HG02981 (cell line): ENCODE results near the gene BDNF.

Source experiments
- ATAC-seq: cut with Tn5 transposase; IDR thresholded peaks from one replicate; pipeline ENCODE4 v1.9.1; 2021; ENCODE audit warnings: mild to moderate bottlenecking, moderate library complexity; ENCODE audit not compliant: unreplicated experiment

The BDNF gene

DNA sequence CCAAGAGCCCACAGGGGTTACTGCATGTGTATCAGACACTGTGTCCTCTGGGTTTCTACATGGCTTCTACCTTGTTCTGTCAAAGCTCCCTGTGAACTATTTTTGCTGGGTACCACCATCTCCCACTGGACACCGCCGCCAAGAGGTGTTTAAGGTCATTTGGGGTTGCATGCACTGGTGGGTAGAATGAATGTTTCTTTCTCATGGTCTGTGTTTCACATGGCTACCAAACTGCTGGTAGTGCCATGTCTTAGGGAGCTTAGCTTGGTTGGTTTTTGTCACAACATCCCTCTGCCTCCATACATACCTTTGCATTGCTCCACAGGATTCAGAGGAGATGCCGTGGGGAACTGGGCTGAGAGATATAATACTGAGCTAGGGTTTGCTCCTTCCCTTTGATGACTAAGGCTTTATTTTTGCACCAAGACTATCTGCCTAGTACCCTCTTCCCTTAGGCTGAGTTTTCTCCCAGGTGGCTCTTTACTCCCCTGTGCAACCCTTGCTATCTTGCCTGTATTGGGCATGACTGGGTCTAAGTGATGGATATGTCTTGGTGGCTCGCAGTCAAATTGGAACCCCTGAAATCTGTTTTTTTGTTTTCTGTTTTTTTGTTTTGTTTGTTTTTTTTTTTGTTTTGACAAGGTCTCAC is 73.2 kb downstream of the BDNF start:
- no peak for ATAC-seq

DNA sequence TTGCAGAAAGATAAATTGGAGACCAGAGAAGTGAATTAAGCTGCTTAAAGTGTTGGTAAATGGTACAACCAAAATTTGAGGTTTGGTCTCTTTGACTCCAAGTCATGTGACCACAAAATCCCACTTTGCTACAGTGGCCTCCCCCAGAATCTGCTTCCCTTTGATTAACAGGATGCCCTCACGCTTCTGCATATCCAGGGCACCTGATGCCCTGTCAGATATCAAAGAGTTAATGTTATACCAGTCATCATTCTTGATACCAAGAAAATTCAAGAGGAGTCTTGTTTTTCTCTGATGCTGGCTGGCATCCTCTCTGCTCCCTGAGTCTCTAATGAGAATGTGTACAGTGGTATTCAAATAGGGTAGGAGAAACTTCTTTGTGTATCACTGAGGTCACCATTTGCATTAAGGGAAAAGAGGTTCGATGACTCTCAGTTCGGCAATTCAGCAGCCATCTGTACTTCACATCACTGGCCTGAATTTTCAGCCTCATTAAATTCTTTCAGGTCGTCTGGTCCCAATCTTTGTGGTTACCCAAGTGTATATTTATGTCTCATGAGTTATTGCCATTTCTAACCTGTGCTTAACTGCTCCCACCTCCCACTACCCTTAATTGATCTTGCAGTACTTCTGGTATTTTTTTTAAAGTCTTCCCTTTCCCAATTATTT is 73.9 kb downstream of the BDNF start:
- no peak for ATAC-seq

DNA sequence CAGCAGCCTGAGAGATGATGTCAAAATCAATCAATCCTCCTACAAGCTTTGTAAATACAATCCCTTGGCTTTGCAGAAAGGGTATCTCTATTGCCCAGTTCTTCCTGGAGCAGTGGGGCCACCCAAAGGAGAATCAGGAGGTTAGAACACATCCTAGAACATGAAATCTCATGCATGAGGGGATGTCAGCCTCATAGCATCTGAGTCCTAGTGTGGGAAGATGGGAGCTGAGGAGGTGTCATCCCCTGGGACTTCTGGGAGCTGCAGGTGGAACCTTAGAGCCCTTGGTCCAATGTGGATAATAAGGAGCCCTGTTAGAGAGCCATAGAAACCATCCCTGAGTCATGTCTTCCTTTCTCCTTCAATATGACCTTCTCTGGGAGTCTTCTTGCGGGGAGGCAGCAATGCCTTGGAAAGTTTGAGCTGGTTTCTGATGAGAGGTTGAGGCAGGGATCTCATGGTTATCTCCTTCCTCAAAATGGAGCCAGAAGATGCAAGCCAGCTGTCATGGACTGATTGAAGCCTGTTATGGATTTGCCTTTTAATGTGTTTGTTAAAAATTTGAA is 74.8 kb downstream of the BDNF start:
- no peak for ATAC-seq

DNA sequence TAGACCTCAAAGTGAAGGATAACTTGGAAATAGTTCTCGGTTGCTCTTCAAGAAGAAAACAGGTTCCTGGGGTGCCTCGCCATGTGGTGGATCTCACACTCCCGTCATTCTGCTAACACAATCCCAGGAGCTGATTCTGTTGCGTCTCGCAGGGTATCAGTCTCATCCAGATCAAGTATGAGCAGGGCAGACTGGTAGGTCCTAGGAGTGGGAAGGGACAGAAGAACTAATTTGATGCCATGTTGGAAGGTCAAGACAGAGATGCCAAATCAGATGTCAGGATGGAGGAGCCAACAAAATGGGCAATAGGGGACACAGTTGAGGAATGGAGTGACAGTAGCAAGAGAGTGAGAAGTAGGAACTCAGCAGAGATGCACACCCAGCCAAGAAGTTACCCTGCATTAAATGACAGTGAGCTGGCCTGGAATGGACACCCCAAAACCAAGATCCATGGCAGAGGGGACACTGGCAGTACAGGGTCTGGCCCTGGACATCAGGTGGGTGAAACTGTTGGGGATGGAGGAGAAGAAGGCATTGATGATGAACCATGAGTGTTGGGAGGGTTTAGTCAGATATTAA is 76.2 kb downstream of the BDNF start:
- no peak for ATAC-seq

- ATAC-seq, result no peak
These were observed 77.5 kb downstream of the BDNF start for GRCh38 chr11:27622541-27623300.

DNA sequence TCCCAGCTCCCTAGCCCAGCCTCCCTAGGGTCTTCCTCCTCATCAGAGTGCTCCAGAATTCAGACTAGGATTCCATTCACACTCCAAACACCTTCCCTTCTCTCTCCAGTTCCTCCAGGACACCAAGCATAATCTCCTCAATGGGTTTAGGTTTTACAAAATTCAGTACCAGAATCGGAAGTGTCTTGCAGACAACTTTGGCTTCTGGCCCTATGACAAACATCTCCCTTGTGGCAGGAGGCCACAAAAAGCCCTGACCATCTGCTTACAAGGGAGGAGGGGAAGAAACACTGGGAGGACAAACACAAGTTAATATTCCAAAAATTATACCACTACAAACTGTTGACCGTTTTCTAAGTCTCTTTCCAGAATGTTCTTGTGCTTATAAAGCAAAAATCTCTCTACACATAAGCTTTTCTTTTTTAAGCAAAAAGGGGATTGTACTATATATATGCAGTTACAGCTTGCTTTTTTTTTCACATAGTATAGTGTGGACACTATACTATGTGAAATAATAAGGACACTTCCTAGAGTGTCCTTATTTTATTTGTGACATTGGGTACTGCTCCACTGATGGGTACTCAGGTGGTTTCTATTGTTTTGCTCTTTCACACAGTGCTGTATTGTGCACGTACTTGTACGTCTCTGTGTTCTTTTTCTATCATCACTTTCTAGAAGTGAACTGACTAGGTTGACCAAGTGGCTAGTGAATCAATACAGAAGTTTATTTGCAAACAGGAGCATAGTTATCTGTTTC is 78.7 kb downstream of the BDNF start:
- no peak for ATAC-seq

DNA sequence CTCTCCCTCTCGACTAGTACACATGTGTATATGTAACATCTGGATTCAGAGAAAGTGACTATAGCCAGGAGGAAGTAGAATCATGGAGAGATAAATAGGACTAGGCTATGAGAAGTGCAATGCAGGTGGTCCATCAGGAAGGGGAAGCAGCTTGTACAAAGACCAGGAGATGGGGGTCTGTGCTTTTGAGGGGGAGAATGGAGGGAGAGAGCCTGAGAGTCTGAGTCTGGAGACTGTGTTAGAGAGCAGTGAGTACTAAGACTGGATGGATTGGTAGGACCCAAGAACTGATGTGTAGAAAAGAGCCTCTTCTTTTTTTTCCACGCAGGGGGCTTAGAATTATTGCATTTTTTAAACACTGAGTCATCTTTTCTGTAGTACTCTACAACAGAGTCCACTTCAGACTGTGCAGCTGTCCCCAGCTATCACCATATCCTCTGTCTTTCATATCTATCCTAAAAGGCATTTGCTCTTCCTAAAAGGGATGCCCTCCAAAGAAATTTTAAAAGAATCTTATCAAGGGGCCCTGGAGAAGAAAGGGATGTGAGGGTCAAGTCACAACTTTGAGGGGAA is 80.4 kb downstream of the BDNF start:
- ATAC-seq, result no peak

DNA sequence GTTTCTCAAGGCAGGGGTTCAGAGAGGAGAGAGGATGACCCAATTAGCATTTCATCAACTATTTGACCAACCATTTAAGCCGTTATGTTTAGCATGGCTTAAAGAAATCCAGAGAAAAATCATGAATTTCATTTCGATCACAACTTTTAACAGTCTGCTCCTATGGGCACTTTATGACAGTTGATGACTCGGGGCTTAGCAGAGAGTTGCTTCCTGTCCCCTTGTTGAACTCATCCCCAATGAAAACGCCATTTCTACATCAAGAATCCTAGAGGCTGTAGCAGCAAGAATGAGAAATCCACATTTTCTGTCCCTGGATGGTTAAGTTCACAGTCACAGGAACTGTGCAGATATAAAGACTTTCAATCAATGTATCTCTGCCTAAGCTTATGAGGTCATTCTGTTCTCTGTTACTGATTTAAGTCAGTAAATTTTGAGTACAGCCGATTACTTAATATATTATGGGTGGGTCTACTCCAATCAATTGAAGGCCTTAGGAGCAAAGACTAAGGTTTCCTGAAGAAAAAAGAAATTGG is 81.1 kb downstream of the BDNF start:
- no peak for ATAC-seq

DNA sequence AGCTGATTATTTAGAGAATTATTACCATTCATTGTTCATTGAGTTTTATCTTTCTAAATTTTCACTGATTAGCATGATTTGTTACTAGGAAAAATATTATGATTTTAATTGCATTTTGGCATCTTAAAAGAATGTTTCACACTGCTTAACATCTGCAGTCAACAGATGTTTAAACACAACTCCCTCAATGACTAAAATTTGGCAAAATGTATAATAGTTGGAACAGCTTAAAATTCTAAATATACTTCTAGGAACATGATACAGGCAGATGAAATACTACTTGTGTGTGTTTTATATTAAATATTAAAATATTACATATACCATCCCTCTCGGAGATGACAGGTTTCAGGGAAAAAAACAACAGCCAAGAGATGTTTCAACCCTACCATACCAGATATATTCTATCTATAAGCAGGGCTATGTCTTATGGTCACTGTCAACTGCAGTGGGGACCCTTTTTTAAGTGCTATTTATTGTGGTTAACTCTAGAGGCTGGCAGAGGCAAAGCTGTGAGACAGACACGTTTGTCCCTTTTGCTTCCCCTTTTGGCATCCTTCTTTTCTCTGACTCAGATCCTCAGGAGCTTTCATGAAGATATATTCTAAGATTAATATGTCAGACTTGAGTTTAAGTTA is 81.9 kb downstream of the BDNF start:
- ATAC-seq, result no peak

DNA sequence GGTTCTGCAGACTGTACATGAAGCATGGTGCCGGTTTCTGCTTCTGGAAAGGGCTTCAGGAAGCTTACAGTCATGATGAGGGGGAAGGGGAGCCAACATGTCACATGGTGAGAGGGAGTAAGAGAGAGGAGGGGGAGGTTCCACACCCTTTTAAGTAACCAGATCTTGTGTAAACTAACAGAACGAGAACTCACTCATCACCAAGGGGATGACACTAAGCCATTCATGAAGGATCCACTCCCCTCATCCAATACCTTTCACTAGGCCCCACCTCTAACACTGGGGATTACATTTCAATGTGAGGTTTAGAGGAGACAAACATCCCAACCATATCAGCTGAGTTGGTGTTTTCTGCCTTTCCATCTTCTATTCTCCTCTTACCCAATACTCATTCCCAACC is 83.5 kb downstream of the BDNF start:
- ATAC-seq, result no peak

GRCh38 chr11:27615833-27616232 is 84.4 kb downstream of the BDNF start:
- no peak for ATAC-seq

- ATAC-seq, result no peak
These were observed 86.2 kb downstream of the BDNF start for GRCh38 chr11:27614092-27614491.

DNA sequence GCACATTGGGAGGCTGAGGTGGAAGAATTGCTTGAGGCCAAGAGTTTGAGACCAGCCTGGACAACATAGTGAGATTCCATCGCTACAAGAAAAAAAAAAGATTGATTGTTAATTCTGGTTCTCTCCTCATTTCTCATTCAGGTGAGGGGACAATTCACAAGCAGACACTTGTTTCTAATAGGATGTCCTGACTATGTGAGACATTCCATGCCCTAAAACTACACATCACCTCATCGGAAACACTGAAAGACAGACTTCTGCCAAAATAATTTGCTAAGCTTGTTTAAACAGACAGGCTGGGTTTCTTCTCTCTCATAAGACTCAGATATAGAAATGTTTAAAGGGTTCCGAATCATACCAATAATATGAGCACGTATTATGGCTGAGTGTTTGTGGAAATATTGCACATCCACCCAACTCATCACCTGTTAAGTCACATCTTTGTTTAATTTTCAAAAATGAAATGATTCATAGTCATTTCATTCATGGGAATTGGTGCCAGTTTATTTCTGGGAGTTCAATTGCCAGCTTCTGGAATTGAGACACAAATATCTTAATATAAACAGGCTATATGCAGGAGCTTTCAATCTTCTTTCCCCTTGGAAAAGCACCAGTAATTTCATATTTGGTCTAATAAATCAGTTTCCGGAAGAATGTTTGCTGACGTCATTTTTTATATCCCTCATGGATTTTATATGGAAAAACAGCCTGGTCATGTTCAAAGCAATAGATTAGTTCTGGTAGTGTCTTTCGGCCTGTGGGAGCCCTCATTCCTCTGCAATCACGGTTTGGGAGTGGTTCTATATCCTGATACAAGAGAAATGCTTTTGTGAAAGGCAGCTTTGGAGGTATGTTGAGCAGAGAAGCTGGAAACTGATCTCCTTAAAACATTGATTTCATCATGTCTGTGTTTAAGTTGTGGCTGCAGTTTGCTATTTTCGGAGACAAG is 87.0 kb downstream of the BDNF start:
- ATAC-seq, result no peak

DNA sequence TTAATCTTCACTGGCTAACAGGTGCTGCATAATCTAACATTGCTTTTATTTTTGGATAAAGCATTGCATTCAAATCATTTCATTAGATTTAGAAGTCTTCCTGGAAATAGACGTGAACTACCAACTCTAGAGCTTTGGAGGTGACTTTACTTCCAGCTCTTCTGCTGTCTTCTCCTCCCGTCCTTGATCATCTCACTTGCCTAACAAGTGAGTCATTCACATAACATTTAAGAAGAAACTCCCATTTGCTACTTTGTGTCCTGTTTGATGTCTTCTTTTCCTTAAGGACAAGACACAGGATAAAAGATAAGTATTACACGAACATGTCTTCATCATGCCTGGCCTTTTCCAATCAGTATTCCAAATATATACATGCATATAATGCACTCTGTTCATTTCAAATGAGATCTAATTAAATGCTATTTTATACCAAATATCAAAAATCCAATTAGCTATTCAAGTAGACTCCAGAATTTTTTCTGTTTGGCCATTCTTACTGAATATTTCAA is 88.3 kb downstream of the BDNF start:
- no peak for ATAC-seq

GRCh38 chr11:27611390-27611789 is 88.9 kb downstream of the BDNF start:
- ATAC-seq, result no peak

DNA sequence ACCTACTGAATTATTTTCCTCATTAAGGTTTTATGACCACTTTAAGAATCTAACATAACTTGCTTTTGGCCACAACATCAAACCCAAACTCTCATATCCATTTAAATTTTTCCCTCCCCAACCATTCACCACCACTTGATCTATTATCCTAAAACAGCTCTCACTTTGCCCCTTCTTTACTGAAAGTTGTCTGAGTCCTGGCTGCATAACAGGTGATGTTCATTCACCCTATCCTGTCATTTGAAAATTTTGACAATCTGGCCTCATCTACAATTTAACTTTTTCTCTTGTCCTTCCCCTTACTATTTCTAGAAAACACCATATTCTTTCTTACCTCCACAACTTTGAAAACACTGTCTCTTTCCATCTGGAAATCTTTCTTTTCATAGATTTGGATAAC is 89.3 kb downstream of the BDNF start:
- ATAC-seq, result no peak

DNA sequence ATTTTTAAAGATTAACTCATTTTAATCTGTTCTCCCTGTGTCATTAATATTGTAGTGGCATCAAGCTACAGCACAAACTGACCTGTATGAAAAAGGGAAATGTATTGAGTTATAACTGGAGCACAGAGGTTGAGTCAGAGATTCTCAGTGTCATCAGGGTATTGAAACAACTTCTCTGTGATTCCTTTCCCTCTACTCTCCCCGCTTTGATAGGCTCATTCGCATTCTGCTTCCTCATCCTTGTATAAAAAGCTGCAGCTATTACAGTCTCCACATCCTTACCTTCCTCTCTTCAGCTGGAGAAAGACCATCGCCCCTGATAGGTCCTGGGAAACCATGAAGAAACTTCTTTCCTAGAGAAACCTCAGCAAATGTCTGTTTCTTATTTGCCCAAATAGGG is 90.0 kb downstream of the BDNF start:
- ATAC-seq, result no peak

DNA sequence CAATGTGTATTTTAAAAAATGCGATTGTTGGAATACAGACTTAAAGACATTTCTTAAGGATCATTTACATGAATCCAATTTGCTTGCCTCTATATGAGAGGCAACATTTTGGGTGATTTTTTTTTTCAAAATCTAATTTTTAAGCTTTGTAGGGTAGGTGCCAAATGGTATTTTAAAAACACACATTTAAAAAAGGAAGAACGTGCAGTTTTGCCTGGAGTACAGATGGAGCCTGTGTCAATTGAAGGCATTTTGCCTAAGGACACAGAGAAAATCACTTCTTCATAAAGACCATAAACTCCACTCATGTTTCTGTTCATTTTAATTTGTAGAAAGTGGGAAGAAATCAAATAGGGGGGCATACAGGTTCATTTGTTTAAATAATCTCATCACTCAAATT is 91.3 kb downstream of the BDNF start:
- no peak for ATAC-seq
